ENCODE measurements around the gene RTEL1.
"Not testable (repeated sequence)": the region's sequence is repeated elsewhere in the genome, so short reads cannot be mapped to it uniquely, and the experiment has no call there.

The RTEL1 gene

DNA sequence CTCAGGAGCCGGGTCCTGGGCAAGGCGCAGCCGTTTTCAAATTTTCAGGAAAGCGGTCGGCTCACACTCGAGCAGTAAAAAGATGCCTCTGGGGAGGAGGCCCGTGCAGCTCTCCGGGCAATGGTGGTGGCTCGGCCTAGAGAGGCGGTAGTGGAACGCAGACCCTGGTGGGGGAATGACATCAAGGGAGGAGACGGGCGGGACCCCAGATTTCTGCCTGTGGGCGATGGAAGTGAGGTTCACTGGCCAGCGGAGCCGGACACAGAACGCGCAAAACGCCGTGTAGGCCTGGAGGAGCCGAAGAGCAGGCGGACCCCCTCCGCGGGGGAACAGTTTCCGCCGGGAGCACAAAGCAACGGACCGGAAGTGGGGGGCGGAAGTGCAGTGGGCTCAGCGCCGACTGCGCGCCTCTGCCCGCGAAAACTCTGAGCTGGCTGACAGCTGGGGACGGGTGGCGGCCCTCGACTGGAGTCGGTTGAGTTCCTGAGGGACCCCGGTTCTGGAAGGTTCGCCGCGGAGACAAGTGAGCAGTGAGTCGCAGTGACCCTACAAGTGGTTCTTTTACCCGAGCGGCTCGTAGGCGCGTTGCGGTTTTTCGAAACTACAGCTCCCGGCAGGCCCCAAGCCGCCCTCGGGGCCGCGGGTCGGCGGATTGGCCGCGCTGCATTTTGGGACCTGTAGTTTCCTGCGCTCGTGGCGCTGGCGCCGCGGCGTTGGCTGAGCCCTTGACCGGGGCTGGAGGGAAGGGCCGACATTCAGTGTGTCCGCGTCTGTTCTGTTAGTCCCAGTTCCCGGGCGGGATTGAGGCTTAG lies at the start of gene RTEL1:
TSS of gene RTEL1 (plus strand) at position 376 of the 812 bp plus-strand sequence. CDS start 1,091 bp downstream, outside the sequence.
- TF ChIP-seq CTCF (IDR thresholded peaks at IDR 0.05; ENCODE audit: control insufficient read depth, extremely low read depth, insufficient read depth) = no peak
- peak within 1 kb of the TSS; percentile 67 for H3K4me3 ChIP-seq (ENCODE audit: low read depth, low read length)
- DNase-seq (ENCODE audit: low read depth) = peak; percentile 76

- H3K4me3 ChIP-seq (ENCODE audit: low read depth, low read length) = no peak overlapping the region
- no peak for DNase-seq (ENCODE audit: low read depth)
These were observed 47.3 kb upstream of the RTEL1 start for GRCh38 chr20:63610581-63611435.

GRCh38 chr20:63611646-63612045 lies 46.5 kb upstream of the RTEL1 start:
- no peak for DNase-seq (ENCODE audit: low read depth)
- no peak for TF ChIP-seq CTCF (IDR thresholded peaks at IDR 0.05; ENCODE audit: control insufficient read depth, extremely low read depth, insufficient read depth)
- no peak overlapping the region for H3K4me3 ChIP-seq (ENCODE audit: low read depth, low read length)

More at GRCh38 chr20:63610581-63611435, 47.3 kb upstream of the RTEL1 start:
- TF ChIP-seq CTCF (IDR thresholded peaks at IDR 0.05; ENCODE audit: control insufficient read depth, extremely low read depth, insufficient read depth) = no peak

DNA sequence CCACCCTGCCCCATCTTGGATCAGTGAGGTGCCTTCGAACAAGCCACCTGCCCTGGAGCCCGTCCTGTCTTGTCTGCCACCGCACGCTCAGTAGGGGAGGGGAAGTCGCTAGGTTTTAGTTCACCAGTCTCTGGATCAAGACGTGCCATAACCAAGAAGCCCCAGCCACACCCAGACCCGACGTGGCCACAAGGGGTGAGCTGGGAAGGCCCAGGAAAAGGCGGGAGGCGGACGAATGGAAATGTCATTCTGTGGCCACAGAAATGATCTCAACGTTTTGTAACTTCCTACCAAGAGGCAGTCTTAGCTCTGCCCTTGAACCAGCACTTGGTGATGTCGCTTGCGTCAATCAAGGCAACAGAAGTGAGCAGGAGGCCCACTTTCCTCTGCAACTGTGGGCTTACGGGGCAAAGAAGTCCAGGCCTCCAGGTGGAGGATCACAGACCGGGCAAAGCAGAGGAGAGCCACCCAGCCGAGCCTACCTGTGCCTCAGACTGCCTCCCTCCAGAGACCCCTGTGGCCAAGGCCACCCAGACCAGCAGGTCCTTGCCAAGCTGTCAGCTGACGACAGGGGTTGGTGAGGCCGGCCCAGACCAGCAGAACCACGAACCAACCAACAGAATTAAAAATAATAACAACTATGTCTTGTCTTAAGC lies 45.7 kb upstream of the RTEL1 start:
- no peak for TF ChIP-seq CTCF (IDR thresholded peaks at IDR 0.05; ENCODE audit: control insufficient read depth, extremely low read depth, insufficient read depth)
- no peak overlapping the region for H3K4me3 ChIP-seq (ENCODE audit: low read depth, low read length)
- DNase-seq (ENCODE audit: low read depth) = no peak

GRCh38 chr20:63613863-63614594 lies 44.1 kb upstream of the RTEL1 start:
- not testable (repeated sequence) for H3K4me3 ChIP-seq (ENCODE audit: low read depth, low read length); DNase-seq (ENCODE audit: low read depth)

- no peak for DNase-seq (ENCODE audit: low read depth)
- H3K4me3 ChIP-seq (ENCODE audit: low read depth, low read length) = no peak overlapping the region
- TF ChIP-seq CTCF (IDR thresholded peaks at IDR 0.05; ENCODE audit: control insufficient read depth, extremely low read depth, insufficient read depth) = no peak
These were observed 40.8 kb upstream of the RTEL1 start for GRCh38 chr20:63617092-63617875.
